BLaER1 treated with 17β-estradiol and CSF1 and Interleukin-3, amounts not matched to agents 10 nM and 100 nM (cell line): ENCODE results near the gene ANKRD22.
"Not testable (repeated sequence)": the region's sequence is repeated elsewhere in the genome, so short reads cannot be mapped to it uniquely, and the experiment has no call there.

Source experiments
- H3K27ac ChIP-seq, 11 experiments: shearing (Covaris generic); formaldehyde crosslinking; 2 replicates each; pipeline ENCODE4 v1.8.1; 2022
- H3K27me3 ChIP-seq, 11 experiments: shearing (Covaris generic); formaldehyde crosslinking; 2 replicates each; pipeline ENCODE4 v1.8.1; 2022
- H3K36me3 ChIP-seq, 11 experiments: shearing (Covaris generic); formaldehyde crosslinking; 2 replicates each; pipeline ENCODE4 v1.8.1; 2022
- H3K4me1 ChIP-seq, 10 experiments: shearing (Covaris generic); formaldehyde crosslinking; 2 replicates each; pipeline ENCODE4 v1.8.1; 2022
- H3K4me2 ChIP-seq, 11 experiments: shearing (Covaris generic); formaldehyde crosslinking; 2 replicates each; pipeline ENCODE4 v1.8.1; 2022
- H3K4me3 ChIP-seq, 10 experiments: shearing (Covaris generic); formaldehyde crosslinking; 2 replicates each; pipeline ENCODE4 v1.8.1; 2022
- H3K9ac ChIP-seq, 11 experiments: shearing (Covaris generic); formaldehyde crosslinking; 2 replicates each; pipeline ENCODE4 v1.8.1; 2022
- H3K9me3 ChIP-seq, 11 experiments: shearing (Covaris generic); formaldehyde crosslinking; replicated peaks in 1 of 11; 2 replicates each; pipeline ENCODE4 v1.8.1; 2022
- H4K20me1 ChIP-seq, 11 experiments: shearing (Covaris generic); formaldehyde crosslinking; 2 replicates each; pipeline ENCODE4 v1.8.1; 2022
- Cebpa-rat ChIP-seq, 11 experiments: shearing (Covaris generic); IDR thresholded peaks; 2 replicates each; pipeline ENCODE4 v1.8.1; 2022

ANKRD22 gene

DNA sequence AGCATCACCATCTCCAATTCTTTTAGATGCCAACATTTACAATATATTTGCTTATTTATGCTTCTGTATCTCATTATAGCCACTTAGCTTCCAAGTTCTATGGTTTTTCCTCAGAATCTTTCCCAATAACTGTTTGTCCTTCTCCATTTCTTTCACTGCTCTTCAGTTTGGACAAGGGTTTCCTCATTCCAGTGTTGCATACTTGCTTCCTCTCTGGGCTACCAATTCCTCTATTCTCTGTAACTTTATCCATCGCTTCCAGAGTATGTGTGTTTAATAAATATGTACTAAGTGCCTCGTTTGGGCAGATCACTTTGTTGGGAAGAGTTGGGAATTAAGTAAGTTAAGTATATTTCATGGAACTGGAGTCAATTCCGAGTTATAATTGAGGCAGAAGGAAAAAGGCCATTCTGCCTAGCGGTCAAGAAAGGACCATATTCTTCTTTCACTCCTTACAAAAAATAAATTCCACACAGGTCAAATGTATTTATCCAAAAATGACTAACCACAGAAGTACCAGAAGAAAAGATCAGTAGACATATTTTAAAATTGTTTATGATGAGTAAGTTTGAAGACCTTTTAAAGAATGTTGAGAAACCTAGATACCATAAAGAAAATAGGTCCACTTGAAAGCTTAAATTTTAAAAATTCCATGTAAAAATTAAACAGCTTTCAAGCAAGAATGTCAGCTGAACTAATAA is 39.2 kb upstream of the ANKRD22 start:
- Histone ChIP-seq H3K4me1 (peaks cover 0 to 13% (median 2%) of the 10 kb centered on the region in 10 experiments; a peak in 9 of 20 replicates), H3K27ac (no peak overlapping the region), H3K9me3 (no peaks in the 10 kb centered on the region), H3K27me3 (no peaks in the 10 kb centered on the region), H4K20me1 (no peaks in the 10 kb centered on the region), H3K9ac (no peak overlapping the region), H3K36me3 (no peaks in the 10 kb centered on the region), H3K4me3 (no peak overlapping the region), H3K4me2 (peak overlapping the region in 2 of 11 experiments; percentile 14; a peak in 2 of 22 replicates)
- no peak for TF ChIP-seq Cebpa-rat (IDR thresholded peaks at IDR 0.05)

DNA sequence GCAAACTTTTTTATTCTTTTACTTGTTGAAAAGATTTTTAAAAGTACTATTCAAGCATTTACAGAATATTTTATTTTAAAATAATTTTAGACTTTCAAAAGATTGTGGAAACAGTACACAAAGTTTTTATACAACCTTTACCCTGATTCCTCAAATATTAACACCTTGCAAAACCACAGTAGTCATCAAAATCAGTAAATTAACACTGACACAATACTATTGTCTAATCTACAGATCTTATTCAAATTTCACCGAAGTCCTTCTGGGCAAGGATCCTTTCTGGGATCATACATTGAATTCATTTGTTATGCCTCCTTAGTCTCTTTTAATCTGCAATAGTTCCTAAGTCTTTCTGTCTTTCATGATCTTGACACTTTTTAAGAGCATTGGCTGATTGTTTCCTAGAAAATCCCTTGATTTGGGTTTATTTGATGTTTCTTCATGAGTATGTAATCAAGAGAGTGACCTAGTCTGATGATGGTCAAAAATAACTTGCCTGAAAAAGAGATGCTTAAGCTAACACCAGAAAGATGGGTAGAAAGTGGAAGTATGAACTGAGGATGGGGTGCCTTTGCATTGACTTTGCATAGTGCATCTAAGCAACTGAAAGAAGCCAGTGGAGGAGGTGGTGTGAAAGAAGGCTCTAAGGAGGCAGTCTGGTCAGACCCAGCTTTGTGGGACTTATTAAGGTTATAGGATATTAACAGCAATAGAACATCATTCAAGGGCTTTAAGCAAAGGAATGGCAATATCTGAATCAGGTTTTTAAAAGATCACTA is 38.1 kb upstream of the ANKRD22 start:
- Histone ChIP-seq H3K9me3 (no peaks in the 10 kb centered on the region), H3K27ac (no peak overlapping the region), H3K9ac (no peak overlapping the region), H3K4me1 (peaks cover 0 to 13% (median 2%) of the 10 kb centered on the region in 10 experiments; a peak in 9 of 20 replicates), H3K36me3 (no peaks in the 10 kb centered on the region), H3K27me3 (no peaks in the 10 kb centered on the region), H4K20me1 (no peaks in the 10 kb centered on the region), H3K4me2 (no peak overlapping the region; a peak in 1 of 22 replicates), H3K4me3 (no peak overlapping the region)
- TF ChIP-seq Cebpa-rat (IDR thresholded peaks at IDR 0.05) = no peak

DNA sequence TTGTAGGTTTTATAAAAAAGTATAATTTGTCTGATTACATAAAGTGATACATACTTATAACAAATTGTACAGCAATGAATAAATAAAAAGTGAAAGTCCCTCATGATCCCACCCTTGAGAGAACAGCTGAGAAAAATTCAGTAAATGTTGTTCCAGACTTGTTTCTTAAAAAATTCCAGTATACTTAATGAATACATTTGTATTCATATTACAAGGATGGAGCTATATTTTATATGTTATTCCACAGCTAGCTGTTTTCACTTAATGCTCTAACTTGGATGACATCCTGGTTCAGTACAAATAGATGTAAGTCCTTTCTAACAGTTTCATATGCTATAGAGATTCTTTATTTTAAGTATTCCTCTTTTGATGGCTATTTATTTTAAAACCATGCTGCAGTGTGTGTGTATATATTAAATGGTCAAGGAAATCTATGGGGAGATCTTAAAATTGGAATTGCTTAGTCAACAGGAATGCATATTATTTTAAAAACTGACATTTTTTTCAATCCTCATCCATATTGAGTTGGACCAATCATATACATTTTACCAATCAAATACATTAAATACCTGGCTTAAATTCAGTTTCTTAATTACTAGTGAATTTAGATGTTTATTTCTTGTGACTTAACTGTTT is 37.3 kb upstream of the ANKRD22 start:
- H3K27me3 ChIP-seq = no peaks in the 10 kb centered on the region
- peaks cover 0 to 13% (median 2%) of the 10 kb centered on the region in 10 experiments; a peak in 9 of 20 replicates for H3K4me1 ChIP-seq
- no peak overlapping the region for H3K27ac ChIP-seq
- no peaks in the 10 kb centered on the region for H3K36me3 ChIP-seq
- no peak for TF ChIP-seq Cebpa-rat (IDR thresholded peaks at IDR 0.05)
- no peak overlapping the region for H3K4me2 ChIP-seq
- no peaks in the 10 kb centered on the region for H4K20me1 ChIP-seq
- H3K4me3 ChIP-seq = no peak overlapping the region
- H3K9me3 ChIP-seq = no peaks in the 10 kb centered on the region
- no peak overlapping the region for H3K9ac ChIP-seq

DNA sequence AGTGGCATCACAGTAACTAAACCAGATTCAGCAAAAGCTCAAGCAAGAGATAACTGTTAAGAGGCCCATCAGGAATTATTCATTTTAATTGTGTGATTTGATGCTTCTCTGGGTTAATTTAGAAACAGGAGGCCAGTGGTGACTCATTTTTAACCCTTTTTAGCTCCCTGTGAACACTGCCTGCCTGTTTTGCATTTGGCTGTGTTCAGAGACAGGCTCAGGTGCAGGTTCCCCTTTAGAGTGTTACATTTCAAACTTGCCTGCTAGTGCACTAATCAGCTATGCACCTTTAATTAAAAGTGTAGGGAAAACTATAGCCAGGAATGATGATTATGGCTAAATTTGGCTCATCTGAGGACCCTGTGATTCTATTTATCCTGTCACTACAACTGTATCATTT is 34.9 kb upstream of the ANKRD22 start:
- Histone ChIP-seq H3K4me2 (peak overlapping the region in 2 of 11 experiments; percentile 5 to 19; a peak in 1 of 22 replicates), H3K27ac (no peak overlapping the region), H3K27me3 (no peaks in the 10 kb centered on the region), H3K9me3 (no peaks in the 10 kb centered on the region), H3K36me3 (no peaks in the 10 kb centered on the region), H4K20me1 (no peaks in the 10 kb centered on the region), H3K9ac (no peak overlapping the region), H3K4me3 (no peak overlapping the region), H3K4me1 (peaks cover 10 to 27% (median 14%) of the 10 kb centered on the region in 10 experiments)
- no peak for TF ChIP-seq Cebpa-rat (IDR thresholded peaks at IDR 0.05)

DNA sequence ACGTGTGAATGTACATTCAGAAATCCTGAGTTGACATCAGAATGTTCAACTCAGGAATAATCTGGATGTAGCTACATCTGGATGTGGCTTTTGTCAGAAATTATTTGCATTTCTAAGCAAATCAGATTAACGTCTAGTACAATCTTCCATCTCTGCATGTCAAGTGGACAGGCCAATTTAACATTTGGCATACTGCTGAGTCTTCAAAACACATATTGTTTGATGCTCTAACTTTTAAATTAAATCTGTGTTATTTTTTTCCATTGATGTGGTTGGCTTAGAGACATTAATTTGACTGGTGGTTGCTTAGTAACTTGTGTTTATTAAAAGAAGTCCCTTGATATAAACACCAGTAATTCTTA is 31.8 kb upstream of the ANKRD22 start:
- Histone ChIP-seq H3K27me3 (no peaks in the 10 kb centered on the region), H3K4me3 (no peak overlapping the region), H3K27ac (no peak overlapping the region), H3K4me2 (no peak overlapping the region), H3K9ac (no peak overlapping the region), H4K20me1 (no peaks in the 10 kb centered on the region), H3K4me1 (peaks cover 25 to 40% (median 28%) of the 10 kb centered on the region in 10 experiments), H3K9me3 (no peaks in the 10 kb centered on the region), H3K36me3 (no peaks in the 10 kb centered on the region)
- no peak for TF ChIP-seq Cebpa-rat (IDR thresholded peaks at IDR 0.05)

DNA sequence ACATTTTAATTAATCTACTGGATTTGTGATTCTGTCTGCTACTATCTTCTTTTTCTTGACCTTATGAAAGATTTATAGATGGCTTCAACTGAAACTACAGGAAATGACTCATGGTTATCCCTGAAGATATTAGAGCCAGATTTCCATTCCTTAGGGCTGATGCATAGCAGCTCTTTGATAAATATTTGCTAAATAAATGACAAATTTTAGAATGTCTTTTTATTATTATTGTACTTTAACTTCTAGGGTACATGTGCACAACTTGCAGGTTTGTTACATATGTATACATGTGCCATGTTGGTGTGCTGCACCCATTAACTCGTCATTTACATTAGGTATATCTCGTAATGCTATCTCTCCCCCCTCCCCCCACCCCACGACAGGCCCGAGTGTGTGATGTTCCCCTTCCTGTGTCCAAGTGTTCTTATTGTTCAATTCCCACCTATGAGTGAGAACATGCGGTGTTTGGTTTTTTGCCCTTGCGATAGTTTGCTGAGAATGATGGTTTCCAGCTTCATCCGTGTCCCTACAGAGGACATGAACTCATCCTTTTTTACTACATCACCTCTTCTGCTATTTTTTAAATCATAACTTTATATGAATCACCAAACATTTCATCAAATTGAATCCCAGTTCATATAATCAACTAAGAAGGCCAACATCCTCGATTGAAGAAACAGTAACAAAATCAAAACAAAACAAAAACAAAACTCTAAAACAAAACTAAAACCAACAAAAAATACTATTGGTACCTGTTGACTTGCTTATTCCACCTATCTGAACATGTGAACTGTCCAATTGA is 31.2 kb upstream of the ANKRD22 start:
- H3K9me3 ChIP-seq, H3K9ac ChIP-seq, H4K20me1 ChIP-seq, H3K36me3 ChIP-seq, H3K27ac ChIP-seq, H3K27me3 ChIP-seq: not testable (repeated sequence)
- Histone ChIP-seq H3K4me1 (peaks cover 25 to 40% (median 28%) of the 10 kb centered on the region in 10 experiments), H3K4me3 (0 out of 20 replicates have a peak overlapping the region, but pooled peaks of 1 of the 10 experiments have one; percentile 66), H3K4me2 (peak overlapping the region; percentile 74 to 94 (median 88); a peak in 19 of 22 replicates)

DNA sequence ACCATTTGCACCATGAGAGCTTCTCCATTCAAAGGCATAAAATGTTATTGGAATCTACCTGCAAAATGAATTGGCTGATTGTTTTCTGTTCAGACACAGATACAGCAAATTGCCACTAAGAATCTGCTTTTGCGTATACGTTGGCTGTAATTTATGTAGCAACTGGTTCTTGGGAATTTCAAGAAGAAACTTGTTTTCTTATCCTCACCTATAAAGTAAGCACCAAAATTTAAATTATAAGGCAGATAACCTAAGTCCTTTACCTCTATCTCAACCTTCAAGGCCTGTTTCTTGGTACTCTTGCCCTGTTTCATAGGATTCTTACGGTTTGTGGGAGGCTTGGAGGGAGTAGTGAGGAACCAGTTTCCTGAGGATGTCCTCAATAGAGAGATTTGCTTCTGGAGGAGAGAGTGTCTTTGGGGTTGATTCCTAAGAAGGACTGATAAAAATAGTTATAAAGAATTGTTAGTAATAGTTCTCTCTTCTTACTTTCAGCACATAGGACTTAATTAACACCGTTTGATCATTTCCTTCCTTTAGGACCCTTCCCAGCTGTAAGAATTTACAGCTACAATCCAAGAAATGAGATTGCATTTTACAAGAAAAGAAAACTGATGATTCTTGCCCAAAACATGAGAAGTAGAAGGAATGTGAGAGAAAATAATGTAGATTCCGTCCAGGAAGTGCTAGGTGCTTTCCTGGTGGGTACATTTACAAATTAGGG is 30.4 kb upstream of the ANKRD22 start:
- peak overlapping the region in 1 of 11 experiments; percentile 9; a peak in 1 of 22 replicates for H3K9ac ChIP-seq
- no peaks in the 10 kb centered on the region for H4K20me1 ChIP-seq
- H3K27ac ChIP-seq = no peak overlapping the region; a peak in 2 of 22 replicates
- peak overlapping the region in 3 of 10 experiments; percentile 66 to 84 (median 72); a peak in 4 of 20 replicates for H3K4me3 ChIP-seq
- peaks cover 25 to 40% (median 28%) of the 10 kb centered on the region in 10 experiments for H3K4me1 ChIP-seq
- TF ChIP-seq Cebpa-rat (IDR thresholded peaks at IDR 0.05) = no peak
- no peaks in the 10 kb centered on the region for H3K27me3 ChIP-seq
- peak overlapping the region; percentile 74 to 94 (median 88) for H3K4me2 ChIP-seq
- no peaks in the 10 kb centered on the region for H3K9me3 ChIP-seq
- H3K36me3 ChIP-seq = no peaks in the 10 kb centered on the region

DNA sequence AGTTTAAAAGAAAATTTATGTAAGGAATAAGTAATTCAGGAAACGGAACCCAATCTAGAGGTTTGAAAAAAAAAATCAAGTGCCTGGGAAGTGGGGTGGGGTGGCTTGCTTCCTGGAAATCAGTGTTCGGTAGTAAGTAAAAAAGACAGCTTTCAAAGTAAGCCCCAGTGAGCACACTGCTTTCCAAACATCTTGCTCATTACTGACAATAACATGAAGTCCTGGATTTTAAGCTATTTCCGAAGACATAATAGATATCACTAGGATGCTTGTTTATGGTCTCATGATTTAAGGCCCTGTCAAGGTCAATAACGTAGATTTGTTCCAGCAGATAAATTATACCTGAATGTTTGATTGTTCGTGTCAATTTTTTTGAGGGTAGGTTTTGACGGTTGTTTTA is 29.7 kb upstream of the ANKRD22 start:
- peak overlapping the region; percentile 66 to 84 (median 78) for H3K4me3 ChIP-seq
- H3K9me3 ChIP-seq = no peaks in the 10 kb centered on the region
- no peaks in the 10 kb centered on the region for H4K20me1 ChIP-seq
- peaks cover 25 to 33% (median 27%) of the 10 kb centered on the region in 10 experiments for H3K4me1 ChIP-seq
- H3K4me2 ChIP-seq = peak overlapping the region; percentile 74 to 94 (median 88)
- H3K36me3 ChIP-seq = no peaks in the 10 kb centered on the region
- peak overlapping the region; percentile 74 to 90 (median 82); a peak in 20 of 22 replicates for H3K9ac ChIP-seq
- peak overlapping the region in 8 of 11 experiments; percentile 78 to 87 (median 82); a peak in 15 of 22 replicates for H3K27ac ChIP-seq
- no peak for TF ChIP-seq Cebpa-rat (IDR thresholded peaks at IDR 0.05)
- no peaks in the 10 kb centered on the region for H3K27me3 ChIP-seq
